AG20443 (cell line): ENCODE results near the gene AP3S2.
"Not testable (repeated sequence)": the region's sequence is repeated elsewhere in the genome, so short reads cannot be mapped to it uniquely, and the experiment has no call there.

Experiments
- DNase-seq: peaks from one replicate; pipeline ENCODE4 v3.0.0; 2012; ENCODE audit warnings: low spot score, mixed read lengths

The AP3S2 gene

DNA sequence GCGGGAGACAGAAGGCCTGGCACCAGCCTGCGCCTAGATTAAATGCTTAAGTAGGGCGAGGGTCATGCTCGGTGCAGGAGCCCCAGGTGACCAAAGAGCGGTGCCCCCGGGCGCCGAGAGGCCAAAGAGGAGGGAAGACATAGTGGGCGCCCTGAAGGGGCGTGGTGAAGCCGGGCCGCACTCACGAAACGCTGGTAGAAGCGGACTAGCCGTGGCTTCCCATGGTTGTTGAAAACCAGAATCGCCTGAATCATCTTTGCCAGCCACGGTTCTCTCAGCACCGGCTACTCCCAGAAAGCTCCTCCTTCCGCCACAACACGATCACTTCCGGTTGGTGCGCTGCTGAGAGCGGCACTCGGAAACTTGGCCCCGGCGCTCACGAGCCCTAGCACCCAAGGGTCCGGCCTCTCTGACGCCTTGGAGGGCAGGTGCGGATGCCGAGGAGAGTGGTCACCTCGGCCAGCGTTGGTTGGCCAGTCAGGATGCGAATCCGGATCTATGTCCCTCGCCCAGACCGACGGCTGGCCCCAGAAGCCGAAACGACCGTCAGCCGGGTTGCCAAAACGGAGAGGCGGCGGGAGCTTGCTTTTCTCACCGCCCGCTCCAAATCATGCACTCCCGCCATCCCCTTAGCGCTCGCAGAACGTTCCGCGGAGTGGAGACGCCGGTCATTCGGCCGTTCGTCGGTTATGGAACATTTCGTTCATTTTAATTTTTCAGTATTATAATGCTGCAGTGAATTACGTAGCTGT, at the start of gene AP3S2:
AP3S2 (minus strand) TSS at position 299 of the 752 bp plus-strand sequence; CDS start at position 254, 45 bp downstream.
- DNase-seq: peak; percentile 95

DNA sequence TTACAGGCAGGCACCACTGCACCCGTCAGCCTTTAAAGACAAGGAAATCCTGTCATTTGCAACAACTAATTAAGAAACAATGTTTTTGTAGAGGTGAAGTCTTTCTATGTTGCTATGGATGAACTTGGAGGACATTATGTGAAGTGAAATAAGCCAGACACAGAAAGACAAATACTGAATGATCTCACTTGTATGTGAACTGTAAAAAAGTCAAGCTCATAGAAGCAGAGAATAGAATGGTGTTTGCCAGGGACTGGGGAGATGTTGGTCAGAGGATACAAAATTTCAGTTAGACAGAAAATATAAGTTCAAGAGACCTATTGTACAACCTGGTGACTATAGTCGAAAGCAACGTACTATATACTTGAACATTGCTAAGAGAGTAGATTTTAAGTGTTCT, 46.1 kb upstream of the AP3S2 start:
- no peak for DNase-seq

DNA sequence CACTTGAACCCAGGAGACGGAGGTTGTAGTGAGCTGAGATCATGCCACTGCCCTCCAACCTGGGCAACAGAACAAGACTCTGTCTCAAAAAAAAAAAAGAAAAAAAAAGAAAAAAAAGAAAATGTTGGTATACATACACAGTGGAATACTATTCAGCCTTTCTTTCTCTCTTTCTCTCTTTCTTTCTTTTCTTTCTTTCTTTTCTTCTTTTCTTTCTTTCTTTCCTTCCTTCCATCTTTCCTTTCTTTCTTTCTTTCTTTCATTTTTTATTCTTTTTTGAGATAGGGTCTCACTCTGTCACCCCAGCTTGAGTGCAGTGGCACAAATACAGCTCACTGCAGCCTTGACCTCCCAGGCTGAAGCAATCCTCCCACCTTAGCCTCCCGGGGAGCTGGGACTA, 45.6 kb upstream of the AP3S2 start:
- not testable (repeated sequence) for DNase-seq

DNA sequence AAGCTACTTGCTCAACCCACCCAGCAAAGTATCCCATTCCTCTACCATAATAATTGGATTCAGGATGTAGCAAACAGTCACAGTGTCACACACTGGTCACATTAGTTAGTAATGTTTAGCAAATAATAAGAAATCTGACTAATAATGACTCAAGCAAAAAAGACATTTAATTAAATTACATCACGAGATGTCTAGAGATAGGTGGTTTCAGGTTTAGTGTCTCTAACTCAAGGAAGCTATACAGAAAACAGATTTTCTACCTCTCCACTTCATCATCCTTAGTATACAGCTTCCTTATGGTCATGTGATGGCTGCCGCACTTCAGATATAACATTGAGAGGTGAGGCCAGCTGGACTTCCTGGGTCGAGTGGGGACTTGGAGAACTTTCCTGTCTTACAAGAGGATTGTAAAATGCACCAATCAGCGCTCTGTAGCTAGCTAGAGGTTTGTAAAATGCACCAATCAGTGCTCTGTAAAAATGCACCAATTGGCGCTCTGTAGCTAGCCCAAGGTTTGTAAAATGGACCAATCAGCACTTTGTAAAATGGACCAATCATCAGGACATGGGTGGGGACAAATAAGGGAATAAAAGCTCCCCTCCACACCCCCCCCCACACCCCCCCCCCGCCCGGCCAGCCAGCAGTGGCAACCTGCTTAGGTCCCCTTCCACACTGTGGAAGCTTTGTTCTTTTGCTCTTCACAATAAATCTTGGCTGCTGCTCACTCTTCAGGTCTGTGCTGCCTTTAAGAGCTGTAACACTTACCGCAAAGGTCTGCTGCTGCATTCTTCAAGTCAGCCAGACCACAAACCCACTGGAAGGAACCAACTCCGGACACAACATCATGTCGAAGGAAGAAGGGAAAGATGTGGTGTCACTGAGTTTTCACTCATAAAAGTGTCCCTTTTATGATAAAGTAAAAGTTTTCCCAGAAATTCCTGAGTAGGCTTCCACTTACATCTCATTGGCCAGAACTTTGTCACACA, 43.9 kb upstream of the AP3S2 start:
- DNase-seq: no peak

DNA sequence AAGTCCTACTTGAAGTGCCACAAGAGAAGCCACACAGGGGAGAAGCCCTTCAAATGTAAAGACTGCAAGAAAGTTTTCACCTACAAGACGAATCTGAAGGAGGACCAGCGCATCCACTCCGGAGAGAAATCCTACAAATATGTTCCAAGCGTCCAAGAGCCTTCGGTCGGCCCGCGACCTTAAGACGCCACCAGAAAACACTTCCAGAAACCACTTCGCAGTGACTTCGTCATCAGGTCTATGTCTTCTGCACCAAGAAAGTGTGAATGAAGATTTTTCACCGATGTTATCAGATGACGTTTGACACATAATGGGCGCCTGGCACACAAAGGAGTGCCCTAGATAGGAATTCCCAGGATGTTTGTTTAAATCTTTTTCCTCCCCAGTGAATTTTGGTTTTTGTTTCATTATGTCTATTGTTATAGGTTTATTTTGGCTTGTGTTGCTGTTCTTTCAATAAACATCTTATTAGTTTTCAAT, 43.0 kb upstream of the AP3S2 start:
- DNase-seq: no peak

DNA sequence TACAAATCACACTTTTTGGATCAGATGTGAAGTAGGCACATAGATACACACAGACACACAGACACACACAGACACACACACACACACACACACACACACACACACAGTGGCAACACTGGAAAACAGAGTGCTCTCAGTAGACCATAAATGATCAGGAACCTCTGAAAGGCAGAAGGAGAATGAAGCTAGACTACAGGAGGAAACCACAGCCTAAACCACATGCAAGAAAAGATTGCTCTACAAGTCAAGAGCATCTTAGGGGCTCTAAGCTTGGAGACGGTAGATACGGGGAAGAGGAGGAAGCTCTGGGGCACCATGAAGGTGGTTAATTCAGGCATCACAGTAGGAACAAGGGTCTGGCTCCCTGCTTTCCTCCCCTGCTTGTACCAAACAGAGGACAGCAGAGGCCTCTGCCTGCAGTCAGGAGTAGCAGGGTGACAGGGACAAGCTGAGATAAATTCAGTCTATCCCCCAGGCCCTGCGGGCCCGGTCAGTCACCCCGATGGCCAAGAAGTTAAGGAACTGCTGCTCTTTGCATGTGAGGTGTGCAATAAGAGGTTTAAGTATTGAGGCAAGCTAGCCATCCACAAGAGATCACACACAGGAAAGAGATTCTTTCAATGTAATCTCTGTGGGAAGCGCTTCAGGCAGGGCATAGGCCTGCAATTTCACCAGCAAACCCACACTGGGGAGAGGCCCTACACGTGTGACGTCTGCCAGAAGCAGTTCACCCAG, 42.4 kb upstream of the AP3S2 start:
- DNase-seq: no peak

DNA sequence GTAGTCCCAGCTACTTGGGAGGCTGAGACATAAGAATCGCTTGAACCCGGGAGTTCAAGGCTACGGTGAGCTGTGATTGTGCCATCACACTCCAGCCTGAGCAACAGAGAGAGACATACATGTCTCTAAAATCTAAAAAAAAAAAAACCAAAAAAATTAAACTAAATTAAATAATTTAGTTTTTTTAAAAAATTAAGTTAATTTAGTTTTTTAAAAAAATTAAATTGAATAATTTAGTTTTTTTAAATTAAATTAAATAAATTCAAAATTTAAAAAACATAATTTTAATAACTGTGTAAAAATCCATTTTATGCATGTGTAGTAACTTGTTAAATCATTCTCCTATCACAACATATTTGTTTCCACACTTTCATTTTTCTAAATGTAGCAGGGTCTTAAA, 39.1 kb upstream of the AP3S2 start:
- no peak for DNase-seq

DNA sequence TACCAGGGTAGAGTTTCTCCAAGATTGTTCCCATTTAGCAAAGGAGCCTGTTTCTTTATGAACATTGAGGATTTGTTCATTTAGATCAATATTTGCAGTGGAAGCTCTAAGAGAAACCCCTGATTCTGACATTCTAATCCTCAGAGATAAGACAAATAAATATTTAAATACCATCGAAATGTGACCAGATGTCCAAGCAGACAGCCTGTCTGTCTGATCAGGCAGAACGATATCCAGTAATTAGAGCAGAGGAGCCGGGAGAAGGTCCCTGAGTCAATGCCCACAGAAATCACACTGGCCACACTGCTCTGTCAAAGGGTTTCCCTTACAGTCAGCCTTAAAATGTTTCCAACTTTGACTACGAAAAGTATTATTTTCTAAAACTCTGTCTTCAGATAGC, 34.6 kb upstream of the AP3S2 start:
- no peak for DNase-seq

DNA sequence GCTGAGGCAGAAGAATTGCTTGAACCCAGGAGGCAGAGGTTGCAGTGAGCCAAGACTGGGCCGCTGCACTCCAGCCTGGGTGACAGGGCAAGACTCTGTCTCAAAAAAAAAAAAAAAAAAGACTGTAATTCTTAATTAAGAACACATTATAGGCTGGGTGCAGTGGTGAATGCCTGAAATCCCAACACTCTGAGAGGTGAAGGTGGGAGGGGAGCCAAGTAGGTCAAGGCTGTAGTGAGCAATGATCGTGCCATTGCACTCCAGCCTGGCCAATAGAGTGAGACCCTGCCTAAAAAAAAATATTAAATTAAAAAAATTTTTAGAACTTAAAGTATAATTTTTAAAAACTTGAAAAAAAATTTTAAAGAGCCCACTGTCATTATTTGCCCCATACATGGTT, 32.4 kb upstream of the AP3S2 start:
- DNase-seq: peak; percentile 67

DNA sequence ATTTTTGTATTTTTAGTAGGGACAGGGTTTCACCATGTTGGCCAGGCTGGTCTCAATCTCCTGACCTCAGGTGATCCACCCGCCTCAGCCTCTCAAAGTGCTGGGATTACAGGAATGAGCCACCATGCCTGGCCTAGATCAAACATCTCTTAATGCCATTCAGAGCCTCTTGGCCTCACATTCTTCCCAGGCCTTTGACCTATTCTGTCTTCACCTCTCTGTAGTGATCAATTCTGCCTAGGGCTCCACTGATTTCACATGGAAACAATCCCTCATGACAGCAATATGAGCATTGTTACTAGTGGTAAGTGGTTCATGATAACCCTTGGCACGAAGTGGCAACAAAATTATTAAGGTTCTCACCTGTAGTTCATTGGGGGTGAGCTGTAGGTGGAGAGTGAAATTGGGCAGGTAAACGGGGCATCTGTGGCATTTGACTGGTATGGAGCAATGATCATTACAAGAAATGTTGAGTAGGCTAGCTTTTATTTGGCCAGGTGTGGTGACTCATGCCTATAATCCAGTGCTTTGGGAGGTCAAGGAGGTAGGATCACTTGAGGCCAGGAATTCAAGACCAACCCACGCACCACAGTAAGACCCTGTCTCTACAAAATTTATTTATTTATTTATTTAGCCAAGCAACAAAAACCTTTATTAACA, 23.8 kb upstream of the AP3S2 start:
- DNase-seq: no peak

DNA sequence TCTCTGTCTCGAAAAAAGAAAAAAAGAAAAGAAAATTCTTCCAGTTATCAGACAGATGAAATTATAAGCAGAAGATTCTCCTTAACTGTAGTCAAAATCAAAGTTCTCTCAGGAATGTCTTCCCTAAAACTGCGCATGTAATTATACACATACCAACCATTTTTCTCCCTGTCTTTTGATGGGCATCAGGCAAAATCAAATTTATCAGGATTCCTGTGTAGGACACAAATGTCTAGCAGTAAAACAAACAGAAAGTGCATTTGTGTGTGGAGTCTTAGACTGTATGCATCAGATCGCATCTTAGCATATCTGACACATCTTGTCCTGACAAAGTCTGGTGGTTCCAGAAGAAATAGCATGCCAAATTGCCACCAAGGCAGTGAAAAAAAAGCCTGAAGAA, 22.9 kb upstream of the AP3S2 start:
- DNase-seq: no peak

DNA sequence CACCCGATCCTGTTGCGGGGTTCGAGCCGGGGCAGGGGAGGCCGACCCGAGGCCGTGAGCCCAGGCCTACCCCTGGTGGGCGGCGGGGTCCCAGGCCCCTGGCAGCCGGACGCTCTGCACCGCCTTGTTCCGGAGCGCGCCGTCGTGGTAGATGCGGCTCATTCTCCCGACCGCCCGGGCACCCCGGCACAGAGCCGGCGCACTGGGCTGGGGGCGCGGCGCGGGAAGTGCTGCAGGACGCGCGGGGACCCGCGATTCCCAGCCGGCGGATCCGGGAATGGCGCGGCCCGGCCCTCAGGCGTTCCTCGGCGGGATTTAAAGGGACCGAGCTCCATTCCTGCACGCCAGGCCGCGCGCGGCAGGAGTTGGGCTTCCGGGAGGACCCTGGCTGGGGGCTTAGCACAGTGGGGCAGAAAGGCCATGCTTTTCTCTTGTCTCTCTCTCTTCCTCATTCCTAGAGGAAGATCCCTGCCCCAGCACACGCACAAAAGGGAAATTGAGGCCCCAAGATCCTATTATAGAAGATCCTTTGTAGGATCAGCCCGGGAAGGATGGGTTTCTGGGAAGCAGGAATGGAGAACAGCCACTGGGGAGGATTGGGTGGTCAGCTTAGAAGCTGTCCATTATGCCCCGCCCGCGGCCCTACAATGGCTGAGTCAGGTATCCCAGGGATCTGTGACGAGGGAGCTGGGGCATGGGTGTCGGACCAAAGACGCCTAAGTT, 19.0 kb upstream of the AP3S2 start, which contains the start of gene ARPIN:
ARPIN (minus strand) TSS at position 279 of the 723 bp plus-strand sequence; CDS start at position 162, 117 bp downstream.
- DNase-seq: peak; percentile 86

DNA sequence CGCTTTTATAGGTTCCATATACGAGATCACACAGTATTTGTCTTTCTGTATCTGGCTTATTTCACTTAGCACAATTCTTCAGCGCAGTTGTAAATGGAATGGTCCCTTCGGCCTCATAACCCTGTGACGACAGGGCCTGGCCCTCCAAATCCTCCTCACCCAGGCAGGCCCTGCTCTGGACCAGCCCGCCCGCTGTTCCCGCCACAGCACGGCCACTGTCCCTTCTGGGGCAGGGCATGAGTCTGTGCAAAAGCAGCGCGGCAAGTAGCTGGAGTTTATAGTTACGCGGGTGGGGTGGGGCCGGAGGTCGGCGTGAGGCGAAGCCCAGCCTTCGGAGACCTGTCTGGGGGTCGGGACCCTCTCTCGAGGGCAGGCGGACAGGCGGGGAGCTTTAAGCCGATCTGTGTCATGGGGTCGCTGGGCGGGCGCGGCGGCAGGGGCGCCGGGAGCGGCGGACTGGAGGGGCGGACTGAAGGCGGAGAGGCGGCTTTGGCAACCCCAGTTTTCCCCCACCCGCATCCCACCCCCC, 18.4 kb upstream of the AP3S2 start:
- peak; percentile 69 for DNase-seq

DNA sequence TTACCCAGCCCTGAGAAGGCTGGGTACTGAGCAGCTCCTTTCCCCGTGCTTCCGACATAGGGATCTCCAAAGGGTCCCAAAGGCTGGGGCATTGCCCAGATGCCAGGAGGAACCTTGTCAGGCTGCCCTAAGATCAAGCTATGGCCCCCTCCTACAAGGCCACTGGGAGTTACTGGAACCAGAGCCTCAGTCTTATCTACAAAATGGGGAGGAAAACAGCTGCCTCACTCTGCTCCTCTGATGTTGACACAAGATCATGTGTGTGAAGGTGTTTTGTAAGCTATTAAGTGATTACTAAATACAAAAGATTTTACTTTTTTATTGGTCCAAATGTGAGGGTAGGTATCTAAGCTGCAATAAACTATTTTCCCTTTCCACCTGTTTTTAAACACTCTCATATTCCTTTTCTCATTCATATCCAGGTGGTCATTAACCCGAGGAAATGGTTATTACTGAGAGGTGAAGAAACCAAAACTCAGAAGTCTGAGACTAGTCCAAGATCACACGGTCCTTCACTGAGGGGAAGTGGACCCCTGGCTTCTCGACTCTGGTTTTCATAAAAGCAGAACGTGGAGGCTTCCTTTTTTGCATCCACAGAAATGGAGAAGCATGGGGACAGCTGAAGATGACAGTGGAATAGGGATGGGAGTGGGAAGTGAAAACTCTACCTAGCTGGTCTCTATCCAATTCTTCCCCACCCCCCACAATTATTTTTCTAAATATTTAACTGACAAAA, 17.3 kb upstream of the AP3S2 start:
- DNase-seq: no peak

DNA sequence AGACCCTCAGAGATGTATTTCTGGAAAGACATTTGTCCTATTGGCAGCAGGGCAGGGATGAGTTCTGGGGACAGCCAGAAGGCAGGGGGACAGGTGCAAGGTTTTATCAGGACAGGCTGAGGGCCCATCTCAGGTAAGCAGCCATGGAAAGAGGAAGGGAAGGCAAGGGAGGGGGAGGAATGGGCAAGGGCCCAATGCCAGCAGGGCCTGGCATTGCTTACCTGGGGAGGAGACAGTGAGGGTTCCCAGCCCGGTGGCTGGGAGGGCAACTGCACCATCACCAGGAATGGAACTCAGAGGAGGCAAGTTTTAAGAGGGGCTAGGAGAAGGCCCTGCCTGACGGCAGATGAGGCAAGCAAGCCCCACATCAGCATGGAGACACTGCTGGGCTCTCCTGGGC, 15.8 kb upstream of the AP3S2 start:
- no peak for DNase-seq

DNA sequence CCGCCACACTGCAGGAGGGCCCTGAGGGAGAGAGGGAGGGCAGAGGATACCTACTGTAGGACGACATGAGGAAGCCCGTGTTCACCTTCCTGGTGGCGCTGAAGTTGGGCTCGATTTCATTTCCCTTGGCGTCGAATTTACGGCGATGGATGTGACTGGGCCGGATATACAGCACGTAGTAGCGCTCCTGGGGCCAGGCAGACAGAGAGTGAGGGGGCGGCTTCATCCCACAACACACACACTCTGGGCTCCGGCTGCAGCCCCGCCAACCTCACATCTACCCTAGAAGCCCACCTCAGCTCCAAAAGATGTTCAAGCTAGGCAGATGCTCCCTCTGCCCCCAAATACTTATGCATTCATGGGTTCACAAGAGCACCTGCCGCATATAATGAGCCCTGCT, 14.4 kb upstream of the AP3S2 start:
- DNase-seq: no peak

DNA sequence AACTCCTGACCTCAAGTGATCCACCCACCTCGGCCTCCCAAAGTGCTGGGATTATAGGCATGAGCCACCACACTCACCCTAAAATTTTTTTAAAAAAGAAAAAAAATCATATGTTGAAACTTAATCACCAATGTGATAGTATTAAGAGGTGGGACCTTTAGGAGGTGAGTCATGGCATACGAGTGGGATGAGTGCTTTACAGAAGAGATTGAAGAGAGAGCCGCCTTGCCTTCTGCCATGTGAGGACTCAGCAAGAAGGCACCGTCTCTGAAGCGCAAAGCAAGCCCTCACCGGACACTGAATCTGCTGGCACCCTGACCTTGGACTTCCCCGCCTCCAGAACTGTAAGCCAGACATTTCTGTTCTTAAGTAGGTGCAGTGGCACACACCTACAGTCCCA, 13.5 kb upstream of the AP3S2 start:
- DNase-seq: no peak

DNA sequence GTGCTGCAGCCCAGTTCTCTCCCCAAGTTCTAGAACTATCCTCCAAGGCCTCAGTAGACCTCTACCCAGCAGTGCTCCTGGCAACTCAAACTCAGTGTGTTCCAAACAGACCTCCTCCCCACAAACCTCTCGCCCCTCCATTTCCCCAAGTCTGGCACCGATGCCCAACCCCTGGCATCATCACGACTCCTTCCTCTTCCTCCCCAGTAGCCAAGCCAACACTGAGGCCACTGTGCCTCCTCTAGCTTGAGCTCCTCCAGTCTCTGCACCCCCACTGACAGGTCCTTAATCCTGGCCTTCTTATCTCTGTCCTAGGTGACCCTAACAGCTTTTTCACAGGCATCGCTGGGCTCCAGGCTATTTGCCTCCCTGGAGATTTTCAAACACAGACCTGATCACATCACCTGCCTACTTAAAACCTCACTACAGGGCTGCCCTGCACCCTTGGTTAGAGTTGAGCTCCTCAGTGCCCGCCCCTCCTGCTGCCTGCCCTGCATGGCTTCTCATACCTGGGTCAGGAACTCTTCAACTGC, 12.1 kb upstream of the AP3S2 start:
- no peak for DNase-seq

DNA sequence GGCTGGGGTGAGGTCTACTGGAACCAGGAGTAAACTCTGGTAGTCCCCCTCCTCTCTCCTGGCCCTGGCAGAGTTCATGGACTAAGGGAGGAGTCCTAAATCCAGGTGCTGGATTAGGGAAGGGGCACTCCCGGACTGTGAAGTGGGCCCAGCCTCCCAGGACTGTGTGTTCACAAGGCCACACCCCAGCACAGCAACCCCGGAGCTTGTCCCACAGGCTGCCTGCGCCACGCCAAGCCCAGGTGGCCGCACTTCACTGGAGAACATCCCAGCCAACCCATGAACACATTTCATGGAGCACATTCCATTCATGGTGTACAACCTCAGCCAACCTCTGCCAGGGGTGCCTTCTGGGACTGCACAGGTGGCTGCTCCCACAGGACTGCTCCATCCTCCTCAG, 10.7 kb upstream of the AP3S2 start:
- no peak for DNase-seq

DNA sequence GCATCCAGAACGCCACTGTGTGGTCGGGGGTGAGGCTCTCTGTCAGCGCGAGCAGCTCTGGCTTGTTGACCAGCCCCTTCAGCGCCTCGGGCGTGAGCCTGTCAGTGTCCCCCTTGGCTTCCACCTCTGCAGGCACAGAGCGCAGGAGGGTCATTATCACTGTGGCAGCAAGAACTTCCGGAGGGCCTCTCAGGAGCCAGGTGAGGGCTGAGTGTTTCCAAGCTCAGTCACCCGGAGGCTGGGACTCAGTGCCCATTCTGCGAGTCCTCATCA, 10.0 kb upstream of the AP3S2 start:
- no peak for DNase-seq
